Mesendoderm (in vitro differentiated cells): ENCODE data around the gene TRIM37. TPM values are rescaled to one million over a fixed set of nuclear protein-coding genes. Genes with fewer than 3 reads are reported as not detected.

Experiments used
- DNase-seq: peaks from one replicate; pipeline ENCODE4 v3.0.0; 2013
- H2AK5ac ChIP-seq: 2 replicates; pipeline ENCODE4 v1.6.1; 2013; ENCODE audit warnings: low read length, inconsistent platforms
- H2BK120ac ChIP-seq: 2 replicates; pipeline ENCODE4 v1.6.1; 2013; ENCODE audit warnings: low read depth, mild to moderate bottlenecking, low read length, moderate library complexity, mixed read lengths
- H2BK15ac ChIP-seq: replicated peaks from 2 replicates; pipeline ENCODE4 v1.6.1; 2013; ENCODE audit warnings: low read depth, mild to moderate bottlenecking, moderate library complexity
- H2BK5ac ChIP-seq: 2 replicates; pipeline ENCODE4 v1.6.1; 2013; ENCODE audit warnings: low read length, inconsistent platforms
- H3K18ac ChIP-seq: 2 replicates; pipeline ENCODE4 v1.6.1; 2013; ENCODE audit warnings: mild to moderate bottlenecking, low read length, mixed read lengths
- H3K23ac ChIP-seq: one replicate; pipeline ENCODE4 v1.6.1; 2013; ENCODE audit warnings: low read length
- H3K27ac ChIP-seq: 2 replicates; pipeline ENCODE4 v1.5.1; 2013; ENCODE audit warnings: low read depth, mild to moderate bottlenecking, inconsistent platforms, low read length, moderate library complexity
- H3K27me3 ChIP-seq: 2 replicates; pipeline ENCODE4 v1.6.1; 2013; ENCODE audit warnings: low read length, control low read depth, mild to moderate bottlenecking, inconsistent platforms; ENCODE audit not compliant: insufficient read depth, poor library complexity
- H3K36me3 ChIP-seq: 2 replicates; pipeline ENCODE4 v1.6.1; 2013; ENCODE audit warnings: low read length, inconsistent platforms; ENCODE audit not compliant: control insufficient read depth, insufficient read depth
- H3K4ac ChIP-seq: one replicate; pipeline ENCODE4 v1.6.1; 2013; ENCODE audit warnings: low read depth, mild to moderate bottlenecking, low read length, moderate library complexity
- H3K4me1 ChIP-seq: 2 replicates; pipeline ENCODE4 v1.6.1; 2013; ENCODE audit warnings: low read depth, low read length, inconsistent platforms; ENCODE audit not compliant: control insufficient read depth
- H3K4me2 ChIP-seq: 2 replicates; pipeline ENCODE4 v1.6.1; 2013; ENCODE audit warnings: low read length
- H3K4me3 ChIP-seq: 2 replicates; pipeline ENCODE4 v1.5.1; 2013; ENCODE audit warnings: mild to moderate bottlenecking, low read length
- H3K56ac ChIP-seq: one replicate; pipeline ENCODE4 v1.6.1; 2013; ENCODE audit warnings: low read length
- H3K79me1 ChIP-seq: 2 replicates; pipeline ENCODE4 v1.6.1; 2013; ENCODE audit warnings: low read length, inconsistent platforms
- H3K79me2 ChIP-seq: 2 replicates; pipeline ENCODE4 v1.6.1; 2013; ENCODE audit warnings: mild to moderate bottlenecking, low read length; ENCODE audit not compliant: control insufficient read depth, insufficient read depth
- H3K9ac ChIP-seq: 2 replicates; pipeline ENCODE4 v1.6.1; 2013; ENCODE audit warnings: low read length, inconsistent platforms
- H4K5ac ChIP-seq: one replicate; pipeline ENCODE4 v1.6.1; 2013; ENCODE audit warnings: low read length
- H4K8ac ChIP-seq: one replicate; pipeline ENCODE4 v1.6.1; 2013; ENCODE audit warnings: low read depth, mild to moderate bottlenecking, control low read depth, low read length, moderate library complexity
- WGBS: extraction: QIAGEN DNeasy Blood & Tissue Kit; methylation state at CpG from one replicate; pipeline ENCODE4 v1.1.7; 2013; ENCODE audit warnings: low lambda C conversion rate, missing lambda C conversion rate; ENCODE audit not compliant: insufficient coverage; ENCODE audit errors: extremely low coverage; 5-methylcytosine and 5-hydroxymethylcytosine counted together
- small RNA-seq: library from polyadenylated mRNA; stranded (forward); fragments of <200 nt; extraction: miRNeasy Mini kit (QIAGEN cat#:217004); gene quantifications from one replicate; pipeline ENCODE3, GENCODE V24; 2013; ENCODE audit not compliant: insufficient read depth

TRIM37 gene

GRCh38 chr17:58947411-58947810 lies 159.3 kb downstream of the TRIM37 start:
- no peak overlapping the region for H3K4me2 ChIP-seq
- no peaks in the 10 kb centered on the region for H3K27me3 ChIP-seq
- no peak overlapping the region for H3K4me3 ChIP-seq
- no peak overlapping the region for H3K9ac ChIP-seq
- no peak overlapping the region for H2AK5ac ChIP-seq
- WGBS = no CpG with 5 or more reads among the region's 3 CpGs
- H2BK120ac ChIP-seq = no peak overlapping the region
- no peak for DNase-seq
- H3K79me2 ChIP-seq = no peaks in the 10 kb centered on the region
- no peak overlapping the region for H3K4ac ChIP-seq
- H3K56ac ChIP-seq = no peak overlapping the region
- H4K8ac ChIP-seq = no peak overlapping the region
- H4K5ac ChIP-seq = no peak overlapping the region
- H2BK15ac ChIP-seq = no peak overlapping the region
- H2BK5ac ChIP-seq = no peak overlapping the region
- no peaks in the 10 kb centered on the region for H3K36me3 ChIP-seq
- H3K23ac ChIP-seq = no peak overlapping the region
- no peak overlapping the region for H3K18ac ChIP-seq
- H3K79me1 ChIP-seq = no peaks in the 10 kb centered on the region
- H3K27ac ChIP-seq = no peak overlapping the region
- no peaks in the 10 kb centered on the region for H3K4me1 ChIP-seq

DNA sequence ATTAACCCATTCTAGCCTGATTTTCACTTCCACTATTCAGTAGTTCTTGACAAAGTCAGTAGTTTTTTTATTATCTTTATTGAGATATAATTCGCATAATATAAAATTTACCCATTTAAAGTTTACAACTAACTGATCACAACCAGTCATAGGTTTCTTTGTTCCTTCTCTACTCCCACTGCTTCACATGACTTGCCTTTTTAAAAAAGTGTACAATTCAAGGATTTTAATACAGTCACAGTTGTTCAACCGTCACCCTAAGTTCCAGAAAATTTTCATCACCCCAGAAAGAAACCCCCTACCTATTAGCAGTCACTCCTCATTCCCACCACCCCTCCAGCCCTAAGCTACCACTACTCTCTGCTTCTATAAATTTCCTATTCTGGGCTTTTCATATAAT lies 162.5 kb downstream of the TRIM37 start:
- Histone ChIP-seq H3K9ac (no peak overlapping the region), H3K4me2 (no peak overlapping the region), H3K36me3 (no peaks in the 10 kb centered on the region), H3K18ac (no peak overlapping the region), H3K56ac (no peak overlapping the region), H2AK5ac (no peak overlapping the region), H3K79me2 (no peaks in the 10 kb centered on the region), H3K4me1 (no peaks in the 10 kb centered on the region), H4K8ac (no peak overlapping the region), H4K5ac (no peak overlapping the region), H3K27me3 (no peaks in the 10 kb centered on the region), H3K4me3 (no peak overlapping the region), H3K23ac (no peak overlapping the region), H2BK5ac (no peak overlapping the region), H3K4ac (no peak overlapping the region), H2BK120ac (no peak overlapping the region), H3K27ac (no peak overlapping the region), H3K79me1 (no peaks in the 10 kb centered on the region), H2BK15ac (no peak overlapping the region)
- no CpG with 5 or more reads among the region's 2 CpGs for WGBS
- DNase-seq = no peak

GRCh38 chr17:58936295-58936694 lies 170.4 kb downstream of the TRIM37 start:
- H2AK5ac ChIP-seq = no peak overlapping the region
- H3K79me1 ChIP-seq = no peaks in the 10 kb centered on the region
- H3K4me2 ChIP-seq = no peak overlapping the region
- H3K79me2 ChIP-seq = no peaks in the 10 kb centered on the region
- H3K9ac ChIP-seq = no peak overlapping the region
- no peak overlapping the region for H4K5ac ChIP-seq
- H3K36me3 ChIP-seq = no peaks in the 10 kb centered on the region
- no peak overlapping the region for H2BK5ac ChIP-seq
- no peaks in the 10 kb centered on the region for H3K4me1 ChIP-seq
- no peak overlapping the region for H3K4ac ChIP-seq
- WGBS = no CpG with 5 or more reads among the region's 3 CpGs
- H3K56ac ChIP-seq = no peak overlapping the region
- no peak overlapping the region for H2BK15ac ChIP-seq
- H2BK120ac ChIP-seq = no peak overlapping the region
- H3K27ac ChIP-seq = no peak overlapping the region
- no peak overlapping the region for H3K23ac ChIP-seq
- no peaks in the 10 kb centered on the region for H3K27me3 ChIP-seq
- H3K18ac ChIP-seq = no peak overlapping the region
- no peak overlapping the region for H3K4me3 ChIP-seq
- no peak for DNase-seq
- no peak overlapping the region for H4K8ac ChIP-seq

DNA sequence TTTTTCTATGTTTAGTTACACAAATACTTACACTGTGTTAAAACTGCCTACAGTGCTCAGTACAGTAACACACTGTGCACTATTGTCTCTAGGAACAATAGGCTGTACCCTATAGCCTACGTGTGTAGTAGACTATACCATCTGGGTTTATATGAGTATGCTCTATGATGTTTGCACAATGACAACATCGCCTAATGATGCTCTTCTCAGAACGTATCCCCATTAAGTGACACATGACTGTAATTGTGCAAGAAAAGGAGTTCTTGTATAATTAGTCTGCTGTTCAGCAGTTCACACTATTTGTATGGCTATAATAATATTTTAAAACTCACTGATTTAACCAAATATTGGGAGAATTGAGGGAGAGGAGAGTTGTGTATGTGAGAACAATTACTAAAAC lies 173.7 kb downstream of the TRIM37 start:
- H3K4me2 ChIP-seq = no peak overlapping the region
- H3K27me3 ChIP-seq = no peaks in the 10 kb centered on the region
- H2BK120ac ChIP-seq = no peak overlapping the region
- no peak overlapping the region for H3K23ac ChIP-seq
- H3K4me3 ChIP-seq = no peak overlapping the region
- no peak overlapping the region for H3K4ac ChIP-seq
- no peak overlapping the region for H2AK5ac ChIP-seq
- H4K5ac ChIP-seq = no peak overlapping the region
- H3K56ac ChIP-seq = no peak overlapping the region
- no peak overlapping the region for H2BK15ac ChIP-seq
- H3K9ac ChIP-seq = no peak overlapping the region
- no peak for DNase-seq
- no peaks in the 10 kb centered on the region for H3K79me2 ChIP-seq
- WGBS = no CpG with 5 or more reads among the region's 3 CpGs
- H2BK5ac ChIP-seq = no peak overlapping the region
- H3K27ac ChIP-seq = no peak overlapping the region
- H3K18ac ChIP-seq = no peak overlapping the region
- H3K79me1 ChIP-seq = no peaks in the 10 kb centered on the region
- no peaks in the 10 kb centered on the region for H3K36me3 ChIP-seq
- no peak overlapping the region for H4K8ac ChIP-seq
- H3K4me1 ChIP-seq = no peaks in the 10 kb centered on the region

Small RNAs within 50 kb of the gene (small RNA-seq; reads per million reads assigned to genes)
- gene MIR301A = 3,329 reads per million, percentile 99 among the genes with 10 or more reads in this experiment
- gene MIR454 = 1,693 reads per million, percentile 99 among the genes with 10 or more reads in this experiment
- not detected for gene RN7SL716P
- not detected for gene RNU2-58P
